Neural cell (in vitro differentiated cells): ENCODE measurements around the gene DCC.
A peak's percentile ranks its signal among the peaks of the same experiment; 100 is the strongest.

Source experiments
- CTCF ChIP-seq: fragments of 450-650 bp; IDR thresholded peaks from 2 replicates; pipeline ENCODE4 v1.5.1; 2014; ENCODE audit warnings: antibody characterized with exemption, mild to moderate bottlenecking, moderate library complexity; ENCODE audit not compliant: poor library complexity, severe bottlenecking
- EP300 ChIP-seq: fragments of 450-650 bp; conservative IDR thresholded peaks from 2 replicates; pipeline ENCODE4 v1.6.1; 2014; ENCODE audit warnings: antibody characterized with exemption, mild to moderate bottlenecking, moderate library complexity; ENCODE audit not compliant: poor library complexity, severe bottlenecking
- EZH2 ChIP-seq: fragments of 200-600, 300-800 bp; shearing (Covaris generic), sonication (generic); IDR thresholded peaks from 2 replicates; pipeline ENCODE4 v1.6.1; 2014; ENCODE audit warnings: antibody characterized with exemption, low read length, borderline replicate concordance, mild to moderate bottlenecking; ENCODE audit not compliant: insufficient read depth, poor library complexity, severe bottlenecking
- POLR2AphosphoS5 ChIP-seq: IDR thresholded peaks from 2 replicates; pipeline ENCODE4 v1.6.1; 2012
- RAD21 ChIP-seq: fragments of 450-650 bp; conservative IDR thresholded peaks from 2 replicates; pipeline ENCODE4 v1.6.1; 2014; ENCODE audit warnings: antibody characterized with exemption, mild to moderate bottlenecking, moderate library complexity
- REST ChIP-seq: IDR thresholded peaks from 2 replicates; pipeline ENCODE4 v1.6.1; 2012; ENCODE audit warnings: borderline replicate concordance
- SMC3 ChIP-seq: fragments of 450-650 bp; conservative IDR thresholded peaks from 2 replicates; pipeline ENCODE4 v1.6.1; 2014; ENCODE audit warnings: antibody characterized with exemption, mild to moderate bottlenecking, moderate library complexity; ENCODE audit not compliant: poor library complexity
- TAF1 ChIP-seq: IDR thresholded peaks from 2 replicates; pipeline ENCODE4 v1.6.1; 2012; ENCODE audit warnings: low read depth

GRCh38 chr18:52341103-52341432, 1.1 kb downstream of the DCC start:
- TF ChIP-seq EP300 (no peak), CTCF (no peak), EZH2 (no peak), POLR2AphosphoS5 (no peak), RAD21 (no peak), REST (peak; percentile 3), SMC3 (no peak), TAF1 (no peak)
